ENCODE measurements around the gene FAM240B. TPM values are rescaled to one million over a fixed set of nuclear protein-coding genes. Genes with fewer than 3 reads are reported as not detected.

FAM240B gene
- polyA plus RNA-seq, 1 donor from 2014 or later = not detected

- Histone ChIP-seq H3K27me3 (ENCODE audit: insufficient read depth, low read depth, low read length) (no peaks in the 10 kb centered on the region), H3K9me3 (ENCODE audit: low read length) (no peaks in the 10 kb centered on the region), H3F3A (ENCODE audit: insufficient read depth, low read length, poor library complexity, severe bottlenecking) (no peaks in the 10 kb centered on the region), H3K9me2 (ENCODE audit: insufficient read depth, low read length) (no peaks in the 10 kb centered on the region), H3K4me2 (ENCODE audit: low read length) (no peak overlapping the region), H4K20me1 (ENCODE audit: insufficient read depth) (no peaks in the 10 kb centered on the region), H3K27ac (ENCODE audit: low read length) (no peak overlapping the region), H2AFZ (ENCODE audit: low read depth, low read length) (no peak overlapping the region), H3K4me3 (ENCODE audit: low read length) (no peak overlapping the region), H3K9ac (ENCODE audit: low read length) (no peak overlapping the region), H3K79me2 (replicated peaks; ENCODE audit: insufficient read depth, low read length) (no peaks in the 10 kb centered on the region), H3K36me3 (ENCODE audit: insufficient read depth, low read length) (no peaks in the 10 kb centered on the region)
- no peak for TF ChIP-seq EP300 (conservative IDR thresholded peaks at IDR 0.05; ENCODE audit: poor library complexity, severe bottlenecking)
- TF ChIP-seq RAD21 (conservative IDR thresholded peaks at IDR 0.05) = no peak
- TF ChIP-seq TAF1 (IDR thresholded peaks at IDR 0.05; ENCODE audit: low read depth) = no peak
- TF ChIP-seq POLR2AphosphoS5 (IDR thresholded peaks at IDR 0.05) = no peak
- no peak for TF ChIP-seq EZH2 (IDR thresholded peaks at IDR 0.05; ENCODE audit: borderline replicate concordance, insufficient read depth, low read length, poor library complexity, severe bottlenecking)
- no peak for TF ChIP-seq CTCF (IDR thresholded peaks at IDR 0.05; ENCODE audit: poor library complexity, severe bottlenecking)
- TF ChIP-seq SMC3 (conservative IDR thresholded peaks at IDR 0.05; ENCODE audit: poor library complexity) = no peak
- TF ChIP-seq REST (IDR thresholded peaks at IDR 0.05; ENCODE audit: borderline replicate concordance) = no peak
- TF ChIP-seq MXI1 (conservative IDR thresholded peaks at IDR 0.05; ENCODE audit: poor library complexity, severe bottlenecking) = no peak
These were observed 44.7 kb downstream of the FAM240B start for GRCh38 chr9:38675211-38675610.

- Histone ChIP-seq H3K9me2 (ENCODE audit: insufficient read depth, low read length) (no peaks in the 10 kb centered on the region), H3K36me3 (ENCODE audit: insufficient read depth, low read length) (no peaks in the 10 kb centered on the region), H3K79me2 (replicated peaks; ENCODE audit: insufficient read depth, low read length) (no peaks in the 10 kb centered on the region), H3K9me3 (ENCODE audit: low read length) (no peaks in the 10 kb centered on the region), H2AFZ (ENCODE audit: low read depth, low read length) (no peak overlapping the region), H3K27ac (ENCODE audit: low read length) (no peak overlapping the region), H3F3A (ENCODE audit: insufficient read depth, low read length, poor library complexity, severe bottlenecking) (no peaks in the 10 kb centered on the region), H3K4me3 (ENCODE audit: low read length) (no peak overlapping the region), H3K4me2 (ENCODE audit: low read length) (no peak overlapping the region), H3K9ac (ENCODE audit: low read length) (no peak overlapping the region), H4K20me1 (ENCODE audit: insufficient read depth) (no peaks in the 10 kb centered on the region), H3K27me3 (ENCODE audit: insufficient read depth, low read depth, low read length) (no peaks in the 10 kb centered on the region)
- TF ChIP-seq MXI1 (conservative IDR thresholded peaks at IDR 0.05; ENCODE audit: poor library complexity, severe bottlenecking) (no peak), REST (IDR thresholded peaks at IDR 0.05; ENCODE audit: borderline replicate concordance) (no peak), CTCF (IDR thresholded peaks at IDR 0.05; ENCODE audit: poor library complexity, severe bottlenecking) (no peak), TAF1 (IDR thresholded peaks at IDR 0.05; ENCODE audit: low read depth) (no peak), RAD21 (conservative IDR thresholded peaks at IDR 0.05) (no peak), SMC3 (conservative IDR thresholded peaks at IDR 0.05; ENCODE audit: poor library complexity) (no peak), POLR2AphosphoS5 (IDR thresholded peaks at IDR 0.05) (no peak), EP300 (conservative IDR thresholded peaks at IDR 0.05; ENCODE audit: poor library complexity, severe bottlenecking) (no peak), EZH2 (IDR thresholded peaks at IDR 0.05; ENCODE audit: borderline replicate concordance, insufficient read depth, low read length, poor library complexity, severe bottlenecking) (no peak)
These were observed 46.3 kb downstream of the FAM240B start for GRCh38 chr9:38673399-38674193.

Measured in neural cell (in vitro differentiated cells).